T-helper 2 cell treated with Interferon-gamma antibody and Interleukin-4, amounts not matched to agents 100 ng/mL and 5 ng/mL, for 36 hours (primary cell): ENCODE results near the gene CACNB3. TPM values are rescaled to one million over a fixed set of nuclear protein-coding genes. Genes with fewer than 3 reads are reported as not detected.

Experiments
- total RNA-seq: library from RNA; stranded (reverse); gene quantifications from 2 replicates; pipeline ENCODE4 v1.2.3, GENCODE V29; 2022

Gene CACNB3
- total RNA-seq, 1 donor from 2014 or later: 7.1 TPM

Other genes with a start within 250 kb of the CACNB3 start
- not detected in 2 replicates for gene LALBA, start 248.4 kb upstream of the CACNB3 start, total RNA-seq
- gene KANSL2, start 136.3 kb upstream of the CACNB3 start, total RNA-seq: 42.0 and 47.4 TPM in 2 replicates
- gene CCNT1, start 101.8 kb upstream of the CACNB3 start, total RNA-seq: 53.8 and 56.1 TPM in 2 replicates
- gene ADCY6, start 29.4 kb upstream of the CACNB3 start, total RNA-seq: 0.07 and 0.09 TPM in 2 replicates
- gene DDX23, start 33.7 kb downstream of the CACNB3 start, total RNA-seq: 120 and 132 TPM in 2 replicates
- gene RND1, start 47.4 kb downstream of the CACNB3 start, total RNA-seq: 1.6 and 1.7 TPM in 2 replicates
- gene FKBP11, start 107.0 kb downstream of the CACNB3 start, total RNA-seq: 55.9 and 59.9 TPM in 2 replicates
- 126 TPM in 2 replicates for gene ARF3, start 139.0 kb downstream of the CACNB3 start, total RNA-seq
- gene WNT10B, start 153.2 kb downstream of the CACNB3 start, total RNA-seq: 1.2 and 1.9 TPM in 2 replicates
- gene WNT1, start 159.8 kb downstream of the CACNB3 start, total RNA-seq: not detected in 2 replicates
- 0.16 and 0.23 TPM in 2 replicates for gene DDN, start 180.9 kb downstream of the CACNB3 start, total RNA-seq
- 66.7 and 73.8 TPM in 2 replicates for gene PRKAG1, start 200.3 kb downstream of the CACNB3 start, total RNA-seq
- 106 and 109 TPM in 2 replicates for gene KMT2D, start 242.3 kb downstream of the CACNB3 start, total RNA-seq